HepG2 (cell line): ENCODE measurements around the gene RAB3A. TPM values are rescaled to one million over a fixed set of nuclear protein-coding genes. Genes with fewer than 3 reads are reported as not detected.

Experiments
- CREB1 ChIP-seq, 2 experiments: fragments of 450-650 bp in 1 of 2; IDR thresholded peaks; 2 replicates each; pipeline ENCODE4 v1.6.1; 2016 to 2017; ENCODE audit warnings: control low read depth in 1 of 2, mild to moderate bottlenecking in 1 of 2, missing compliant biosample characterization in 1 of 2, missing genetic modification characterization in 1 of 2
- ERF ChIP-seq: IDR thresholded peaks from 2 replicates; pipeline ENCODE4 v1.6.1; 2018; ENCODE audit warnings: missing biosample characterization, missing genetic modification reagents
- HNRNPLL ChIP-seq: fragments of 200-400 bp; formaldehyde crosslinking; IDR thresholded peaks from 2 replicates; pipeline ENCODE4 v1.6.1; 2017; ENCODE audit warnings: mild to moderate bottlenecking, low read depth, low read length; ENCODE audit not compliant: poor library complexity, severe bottlenecking
- HOXA7 ChIP-seq: sonication (generic); formaldehyde crosslinking; IDR thresholded peaks from 2 replicates; pipeline ENCODE4 v1.8.1; 2022; ENCODE audit warnings: mild to moderate bottlenecking, missing genetic modification reagents, moderate library complexity
- IRF2 ChIP-seq: IDR thresholded peaks from 2 replicates; pipeline ENCODE4 v1.6.1; 2018; ENCODE audit warnings: missing genetic modification reagents, missing compliant biosample characterization
- IRX3 ChIP-seq: sonication (generic); formaldehyde crosslinking; IDR thresholded peaks from 2 replicates; pipeline ENCODE4 v1.8.1; 2023; ENCODE audit warnings: mild to moderate bottlenecking, low read depth, missing genetic modification reagents, borderline replicate concordance
- NFAT5 ChIP-seq: sonication (generic); formaldehyde crosslinking; IDR thresholded peaks from 2 replicates; pipeline ENCODE4 v1.4.0; 2020; ENCODE audit warnings: missing genetic modification reagents
- NFYC ChIP-seq: IDR thresholded peaks from 2 replicates; pipeline ENCODE4 v1.6.1; 2016; ENCODE audit warnings: missing genetic modification reagents, missing compliant biosample characterization
- RXRB ChIP-seq: IDR thresholded peaks from 2 replicates; pipeline ENCODE4 v1.6.1; 2016; ENCODE audit warnings: borderline replicate concordance, missing genetic modification reagents, missing compliant biosample characterization
- SOX6 ChIP-seq, 2 experiments: fragments of 450-650 bp in 1 of 2; sonication (generic) in 1 of 2; formaldehyde crosslinking in 1 of 2; IDR thresholded peaks; 2 replicates each; pipeline versions ENCODE4 v1.4.0 to v1.6.1; 2017 to 2020; ENCODE audit warnings: antibody characterized with exemption in 1 of 2, mild to moderate bottlenecking in 1 of 2, missing genetic modification reagents in 1 of 2
- SP5 ChIP-seq: IDR thresholded peaks from 2 replicates; pipeline ENCODE4 v1.6.1; 2016; ENCODE audit warnings: low read depth, borderline replicate concordance
- TBP ChIP-seq: sonication (generic); formaldehyde crosslinking; IDR thresholded peaks from 2 replicates; pipeline ENCODE4 v1.5.0; 2020; ENCODE audit warnings: missing genetic modification reagents
- TRIM22 ChIP-seq: fragments of 450-650 bp; IDR thresholded peaks from 2 replicates; pipeline ENCODE4 v1.6.1; 2017
- ZNF143 ChIP-seq: sonication (generic); formaldehyde crosslinking; IDR thresholded peaks from 2 replicates; pipeline ENCODE4 v1.4.0; 2020; ENCODE audit warnings: missing genetic modification reagents
- ZNF503 ChIP-seq: sonication (generic); formaldehyde crosslinking; IDR thresholded peaks from 2 replicates; pipeline ENCODE4 v1.4.0; 2020; ENCODE audit warnings: missing genetic modification reagents
- ZNF747 ChIP-seq: sonication (generic); formaldehyde crosslinking; IDR thresholded peaks from 2 replicates; pipeline ENCODE4 v1.8.1; 2023; ENCODE audit warnings: missing genetic modification reagents, mild to moderate bottlenecking, borderline replicate concordance
- ZNF784 ChIP-seq: sonication (generic); formaldehyde crosslinking; IDR thresholded peaks from 2 replicates; pipeline ENCODE4 v1.5.1; 2020; ENCODE audit warnings: missing genetic modification reagents, mild to moderate bottlenecking, borderline replicate concordance
- ZSCAN21 ChIP-seq: sonication (generic); formaldehyde crosslinking; IDR thresholded peaks from 2 replicates; pipeline ENCODE4 v1.8.0; 2022; ENCODE audit warnings: mild to moderate bottlenecking, missing genetic modification reagents, moderate library complexity, borderline replicate concordance
- polyA plus RNA-seq, 8 experiments: library from polyadenylated mRNA; depleted of rRNA in 3 of 8; stranded (reverse) in 7 of 8; unstranded in 1 of 8; fragments of >200 nt; fragmentation: Illumina TruSeq in 4 of 8; extraction: Trizol in 4 of 8; gene quantifications; 2 replicates each; pipeline versions ENCODE4 v1.2.1 to v1.2.3, GENCODE V29; 2011 to 2016; ENCODE audit warnings: low read depth in 4 of 8, missing spikeins in 1 of 8, mixed read lengths in 1 of 8; ENCODE audit not compliant: insufficient read depth in 1 of 8
- total RNA-seq, 5 experiments: library from RNA; depleted of rRNA; stranded (reverse); fragments of >200 nt; fragmentation: Illumina TruSeq; extraction: Trizol; gene quantifications; 2 replicates each; pipeline ENCODE4 v1.2.3, GENCODE V29; 2016; ENCODE audit warnings: low read depth in 1 of 5

RAB3A gene
- total and polyA plus RNA-seq, 2 of the 13 experiments (the other 11 are each of a cell fraction or from before 2014, with no cell fraction given), result 0.58 to 0.98 TPM

- TF ChIP-seq TRIM22, result no peak
- TF ChIP-seq ZNF143 (CRISPR knock-in tag), result no peak
- TF ChIP-seq NFAT5, result 0 out of 2 replicates have a peak, but pooled peaks have one; percentile 49
- TF ChIP-seq ERF, result no peak
- no peak; the same call in 1 of the 2 replicates for TF ChIP-seq ZNF747
- TF ChIP-seq TBP, result 0 out of 2 replicates have a peak, but pooled peaks have one; percentile 41
- 0 out of 2 replicates have a peak, but pooled peaks have one; percentile 46 for TF ChIP-seq ZSCAN21 (CRISPR knock-in tag)
- peak; percentile 74; the same call in 1 of the 2 replicates for TF ChIP-seq SP5 (CRISPR knock-in tag)
- peak; percentile 95 for TF ChIP-seq CREB1 (IDR thresholded peaks at IDR 0.05)
- TF ChIP-seq CREB1 (CRISPR knock-in tag; IDR thresholded peaks at IDR 0.05), result peak; percentile 96
- 0 out of 2 replicates have a peak, but pooled peaks have one; percentile 34 for TF ChIP-seq ZNF503
- 0 out of 2 replicates have a peak, but pooled peaks have one; percentile 63 for TF ChIP-seq ZNF784 (CRISPR knock-in tag)
- TF ChIP-seq SOX6 (IDR thresholded peaks at IDR 0.05), result no peak
- TF ChIP-seq SOX6 (CRISPR knock-in tag; IDR thresholded peaks at IDR 0.05), result no peak
- TF ChIP-seq HOXA7, result no peak
- peak; percentile 4; the same call in 1 of the 2 replicates for TF ChIP-seq RXRB (CRISPR knock-in tag)
- 0 out of 2 replicates have a peak, but pooled peaks have one; percentile 66 for TF ChIP-seq IRX3 (CRISPR knock-in tag)
- TF ChIP-seq IRF2 (CRISPR knock-in tag), result peak; percentile 29
- peak; percentile 99 for TF ChIP-seq NFYC
- TF ChIP-seq HNRNPLL, result peak; percentile 50
Measured at GRCh38 chr19:18192673-18193387, 11.0 kb downstream of the RAB3A start, which contains the start of gene MPV17L2 (continued).
